Activated T-helper 1 cell treated with Interleukin-2 at 50 U/mL for 16 hours (primary cell): ENCODE results near the gene JAKMIP1.

Experiments
- DNase-seq: peaks from one replicate; pipeline ENCODE4 v3.0.0-alpha.2; 2020; ENCODE audit warnings: low read depth

JAKMIP1 gene

DNA sequence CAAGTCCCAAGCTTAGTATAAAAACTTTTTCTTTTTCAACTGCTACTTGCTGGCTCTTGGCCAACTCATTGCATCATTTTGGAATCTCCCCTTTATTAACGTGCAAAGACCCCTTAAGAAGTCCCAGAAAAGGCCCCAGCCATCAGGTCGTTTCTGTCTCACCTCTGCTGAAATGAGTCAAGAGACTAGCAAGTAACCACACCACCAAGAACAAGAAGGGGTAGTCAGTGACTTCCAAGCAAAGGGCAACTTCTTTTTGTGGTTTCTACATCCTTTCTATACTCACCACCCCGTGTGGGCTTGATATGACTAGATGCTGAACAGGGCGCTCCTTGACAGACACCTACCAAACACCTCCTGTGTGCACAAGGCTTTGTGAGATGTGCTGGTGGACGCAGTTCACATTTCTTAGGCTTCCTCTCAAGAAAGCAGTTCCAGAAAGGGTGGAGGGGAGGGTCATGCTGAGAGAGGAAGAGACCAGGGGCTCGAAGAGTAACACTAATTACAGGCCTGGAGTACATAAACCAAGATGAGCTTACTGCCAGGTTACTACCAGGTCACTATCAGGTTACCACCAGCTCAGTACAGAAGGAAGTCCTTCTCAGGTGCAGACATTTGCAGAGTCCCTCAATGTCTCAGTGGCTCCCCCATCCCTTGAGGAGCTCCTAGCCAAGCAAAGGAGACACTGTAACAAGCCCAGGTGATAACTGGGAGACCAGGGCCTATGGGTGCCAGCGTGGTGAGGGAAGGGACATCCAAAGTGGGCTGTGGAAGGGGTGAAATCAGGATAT lies 19.3 kb downstream of the JAKMIP1 start:
- no peak for DNase-seq

DNA sequence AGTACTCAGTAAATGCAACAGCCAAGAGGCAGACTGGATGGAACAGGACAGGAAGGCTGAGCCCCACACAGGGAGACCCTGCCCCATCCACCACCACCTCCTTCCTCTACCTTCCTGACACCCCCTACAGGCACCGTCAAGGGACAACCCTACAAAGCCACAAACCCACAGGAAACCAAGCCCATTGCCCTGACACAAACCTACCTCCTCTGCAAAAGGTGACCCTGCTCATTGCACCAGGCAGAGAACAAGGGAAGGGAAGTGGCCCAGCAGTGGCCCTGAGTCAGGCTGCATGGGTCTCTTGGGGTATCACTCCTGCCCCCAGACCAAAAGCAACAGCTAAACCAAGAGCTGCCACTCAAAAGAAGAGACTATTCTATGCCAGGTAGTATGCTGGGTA lies 21.0 kb downstream of the JAKMIP1 start:
- DNase-seq, result no peak

DNA sequence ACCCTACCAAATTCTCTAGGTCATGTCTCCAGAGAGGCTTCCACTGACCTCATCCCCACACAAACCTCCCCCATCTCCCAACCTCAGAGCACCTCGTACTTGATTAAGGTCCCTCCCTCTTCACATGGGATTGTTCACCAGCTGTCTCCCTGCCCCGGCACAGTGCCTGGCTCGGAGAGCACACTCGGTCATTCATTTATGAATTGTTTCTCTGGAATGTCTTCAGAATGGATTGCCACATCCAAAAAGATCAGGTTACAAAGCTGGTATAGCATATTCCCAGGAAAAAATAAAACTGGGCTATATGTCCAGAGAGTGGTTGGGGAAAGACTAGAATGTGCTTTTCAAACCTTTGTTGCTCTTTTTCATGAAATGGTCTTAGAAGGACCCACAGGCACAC lies 21.6 kb downstream of the JAKMIP1 start:
- no peak for DNase-seq

DNA sequence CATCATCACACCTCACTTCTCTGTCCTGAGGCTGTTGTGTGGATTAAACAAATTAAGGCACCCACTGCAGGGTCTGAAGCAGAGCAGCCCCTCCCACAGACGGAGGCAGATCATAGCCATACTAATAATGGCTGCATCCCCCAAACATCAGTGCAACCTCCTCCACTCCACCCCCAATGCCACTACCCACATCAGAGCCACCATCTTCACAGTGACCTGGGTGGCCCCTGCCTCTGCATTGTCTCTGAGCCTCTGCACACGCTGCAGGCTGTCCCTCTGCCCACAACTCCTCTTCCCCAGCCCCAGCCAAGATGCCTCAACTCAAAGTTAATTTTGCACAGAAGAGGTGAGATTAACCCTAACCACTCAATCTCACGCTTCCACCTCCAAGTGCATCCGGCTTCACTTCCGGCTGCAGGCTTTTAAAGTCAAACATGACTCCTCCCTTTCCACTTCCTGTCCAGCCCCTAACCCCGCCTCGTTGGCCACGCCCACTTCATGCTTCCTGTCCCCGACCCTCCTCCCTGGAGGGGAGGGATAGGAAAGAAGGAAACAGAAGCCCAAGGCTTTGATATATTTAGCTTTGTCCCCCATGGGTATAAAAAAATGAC lies 22.7 kb downstream of the JAKMIP1 start:
- no peak for DNase-seq

DNA sequence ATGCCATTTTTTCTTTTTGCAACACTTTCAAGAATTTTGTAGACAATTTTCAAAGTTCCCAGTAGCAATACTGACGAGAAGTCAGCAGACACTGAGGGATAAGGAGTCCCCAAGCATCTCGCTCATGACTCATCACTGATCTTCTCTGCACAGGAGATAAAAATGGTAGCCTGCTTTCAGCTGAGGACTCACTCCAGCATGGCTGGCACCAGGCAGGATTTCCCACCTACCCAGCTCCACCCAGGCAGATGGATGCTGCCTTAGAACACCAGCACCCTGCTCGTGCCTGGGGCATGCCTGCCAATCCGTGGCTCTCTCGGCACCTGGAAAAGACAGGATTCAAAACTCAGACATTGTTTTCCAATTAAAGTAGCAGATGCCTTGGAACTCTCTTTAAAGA lies 24.9 kb downstream of the JAKMIP1 start:
- DNase-seq, result no peak

DNA sequence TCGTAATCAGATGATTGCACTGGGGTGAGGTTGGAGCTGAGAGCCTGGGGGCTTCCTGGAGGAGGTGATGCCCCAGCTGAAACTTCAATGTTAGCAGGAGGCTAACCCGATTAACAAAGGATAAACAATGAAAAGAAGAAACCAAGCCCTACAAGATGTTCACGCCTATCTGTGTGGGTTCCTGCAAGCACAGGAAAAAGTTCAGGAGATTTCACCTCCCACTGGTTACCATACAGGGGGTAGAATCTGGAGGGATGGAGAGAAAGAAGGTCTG lies 27.5 kb downstream of the JAKMIP1 start:
- no peak for DNase-seq

DNA sequence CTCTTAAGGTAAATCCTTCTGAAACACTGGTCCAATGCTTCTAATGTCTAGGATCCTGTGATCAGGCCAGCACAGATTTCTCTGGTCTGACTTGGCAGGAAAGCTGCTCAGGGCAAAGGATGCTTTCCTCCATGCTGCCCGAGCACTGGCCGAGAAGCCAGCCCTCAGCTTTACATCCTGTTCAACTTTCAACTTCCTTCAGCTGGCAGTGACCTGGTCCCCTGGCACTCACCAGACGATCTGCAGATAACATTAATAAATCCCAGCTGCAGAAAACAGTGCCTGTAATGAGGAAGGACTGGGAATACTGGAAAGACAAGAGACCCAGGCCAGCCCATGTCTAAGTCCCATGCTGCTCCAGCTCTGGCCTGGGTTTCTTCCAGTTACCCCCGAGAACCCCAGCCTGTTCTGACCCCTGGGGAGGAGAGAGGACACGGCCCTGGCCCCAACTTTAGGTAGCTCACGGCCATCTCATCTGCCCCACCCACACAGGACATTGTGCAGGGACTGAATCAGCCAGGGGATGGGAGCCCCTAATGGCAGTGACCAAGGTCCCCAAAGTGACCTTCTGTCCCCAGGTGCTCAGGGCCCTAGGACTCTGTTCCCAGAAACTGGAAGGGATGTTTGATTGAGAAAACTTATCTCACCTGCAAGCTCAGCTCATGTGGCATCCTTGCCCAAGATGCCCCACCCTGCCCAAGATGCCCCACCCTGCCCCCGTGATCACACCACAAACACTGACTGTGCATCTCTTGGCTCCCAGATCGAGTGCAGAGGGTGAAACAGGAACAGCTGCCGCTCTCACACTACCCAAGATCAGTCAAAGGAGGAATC lies 28.0 kb downstream of the JAKMIP1 start:
- no peak for DNase-seq

DNA sequence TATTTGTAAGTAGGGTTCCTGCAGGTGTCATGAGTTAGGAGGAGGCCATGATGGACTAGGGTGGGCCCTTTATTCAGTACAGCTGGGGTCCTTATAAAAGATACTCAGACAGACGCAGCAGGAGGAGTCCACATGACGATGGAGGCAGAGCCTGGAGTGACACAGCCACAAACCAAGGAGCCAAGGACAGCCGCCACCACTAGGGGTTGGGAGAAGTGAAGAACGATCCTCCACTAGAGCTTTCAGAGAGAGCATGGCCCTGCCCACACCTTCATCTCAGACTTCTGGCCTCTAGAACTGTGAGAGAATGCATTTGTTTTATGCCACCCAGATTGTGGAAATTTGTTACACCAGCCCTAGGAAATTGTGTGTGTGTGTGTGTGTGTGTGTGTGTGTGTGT lies 31.1 kb downstream of the JAKMIP1 start:
- DNase-seq, result no peak

DNA sequence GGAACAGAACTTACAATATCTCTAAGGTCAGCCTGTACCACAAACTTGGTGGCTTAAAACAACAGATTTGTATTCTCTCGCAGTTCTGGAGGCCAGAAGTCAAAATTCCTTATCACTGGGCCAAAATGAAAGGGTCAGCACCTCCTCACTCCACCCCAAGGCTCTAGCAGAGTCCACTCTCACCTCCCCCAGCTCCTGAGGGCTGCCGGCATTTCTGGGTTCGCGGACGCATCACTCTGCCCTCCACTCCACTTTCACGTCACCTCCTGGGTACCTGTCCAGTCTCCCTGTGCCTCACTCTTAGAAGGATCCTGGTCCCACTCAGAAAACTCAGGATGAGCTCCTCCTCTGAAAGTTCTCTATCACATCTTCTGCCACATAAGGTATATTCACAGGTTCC lies 34.6 kb downstream of the JAKMIP1 start:
- DNase-seq, result no peak

DNA sequence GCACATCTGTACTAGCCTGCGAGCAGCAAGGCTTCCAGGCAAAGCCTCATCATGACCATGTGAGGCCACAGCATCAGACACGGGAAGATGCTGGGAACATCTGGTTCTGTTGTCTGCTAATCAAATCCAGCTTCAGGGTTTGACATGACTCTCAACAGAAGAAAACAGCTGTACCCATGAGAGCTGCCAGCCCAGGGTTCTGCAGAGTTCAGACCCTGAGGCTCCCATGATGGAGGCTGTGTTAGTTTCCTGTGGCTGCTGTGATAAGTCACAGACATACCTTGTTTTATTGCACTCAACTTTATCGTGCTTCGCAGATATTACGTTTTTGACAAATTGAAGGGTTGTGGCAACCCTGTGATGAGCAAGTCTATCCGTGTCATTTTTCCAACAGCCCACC lies 37.5 kb downstream of the JAKMIP1 start:
- DNase-seq, result no peak

DNA sequence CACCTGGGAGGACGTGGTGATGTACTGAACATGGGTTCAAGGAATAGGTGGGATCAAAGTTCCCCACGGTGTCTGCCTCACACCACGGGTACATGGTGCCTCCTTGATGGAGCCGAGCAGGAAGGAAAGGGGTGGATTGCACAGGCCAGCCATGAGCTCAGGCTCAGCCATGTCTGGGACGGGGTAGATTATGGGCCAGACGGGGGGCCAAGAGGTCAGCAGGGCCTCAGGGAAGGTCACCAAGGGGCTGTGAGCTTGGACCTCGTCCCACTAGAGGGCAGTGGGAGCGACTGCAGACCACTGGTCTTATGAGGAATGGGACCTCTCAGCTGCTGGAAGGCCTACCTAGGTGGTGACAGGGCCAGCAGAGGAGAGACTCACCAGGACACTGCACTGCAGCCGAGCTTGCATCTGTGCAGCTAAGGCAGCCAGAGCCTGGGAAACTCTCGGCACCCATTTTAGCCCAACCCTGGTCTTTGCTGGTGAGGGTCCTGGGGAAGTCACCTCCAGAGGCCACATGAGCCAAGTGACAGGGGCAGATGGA lies 38.4 kb downstream of the JAKMIP1 start:
- DNase-seq, result no peak

DNA sequence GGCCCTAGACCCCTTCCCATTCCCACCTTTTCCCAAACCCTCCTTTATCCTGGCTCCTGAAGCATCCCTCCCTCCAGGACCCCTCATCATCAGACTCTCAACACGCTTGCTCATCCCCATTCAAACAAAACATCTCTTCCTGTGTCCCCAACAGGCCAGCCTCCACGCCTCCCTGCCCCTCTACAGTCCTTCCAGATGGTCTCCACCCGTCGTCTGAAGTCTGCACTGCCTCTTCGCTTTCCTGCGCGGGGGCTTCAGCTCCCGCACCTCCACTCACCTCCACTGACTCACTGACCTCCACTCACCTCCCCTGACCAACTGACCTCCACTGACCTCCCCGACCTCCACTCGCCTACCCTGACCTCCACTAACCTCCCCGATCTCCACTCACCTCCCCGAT lies 39.8 kb downstream of the JAKMIP1 start:
- DNase-seq, result no peak

DNA sequence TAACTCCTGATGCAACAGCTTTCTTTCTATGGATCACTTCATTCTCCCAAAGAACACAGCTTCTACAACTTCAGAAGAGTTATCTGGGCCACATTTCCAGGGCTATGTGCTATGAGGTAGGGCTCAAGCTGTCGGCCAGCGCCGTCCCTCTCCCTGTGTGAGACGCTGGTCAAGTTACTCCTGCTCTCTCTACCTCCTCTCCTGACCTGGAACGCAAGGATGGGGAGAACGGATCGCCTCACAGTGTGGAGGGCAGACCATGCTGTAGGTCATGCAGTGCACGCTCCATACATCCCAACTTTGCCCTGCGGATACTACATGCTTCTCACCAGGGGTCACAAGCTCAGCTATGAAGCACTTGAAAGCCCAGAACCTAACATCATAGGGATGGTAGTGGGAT lies 42.4 kb downstream of the JAKMIP1 start:
- DNase-seq, result no peak

DNA sequence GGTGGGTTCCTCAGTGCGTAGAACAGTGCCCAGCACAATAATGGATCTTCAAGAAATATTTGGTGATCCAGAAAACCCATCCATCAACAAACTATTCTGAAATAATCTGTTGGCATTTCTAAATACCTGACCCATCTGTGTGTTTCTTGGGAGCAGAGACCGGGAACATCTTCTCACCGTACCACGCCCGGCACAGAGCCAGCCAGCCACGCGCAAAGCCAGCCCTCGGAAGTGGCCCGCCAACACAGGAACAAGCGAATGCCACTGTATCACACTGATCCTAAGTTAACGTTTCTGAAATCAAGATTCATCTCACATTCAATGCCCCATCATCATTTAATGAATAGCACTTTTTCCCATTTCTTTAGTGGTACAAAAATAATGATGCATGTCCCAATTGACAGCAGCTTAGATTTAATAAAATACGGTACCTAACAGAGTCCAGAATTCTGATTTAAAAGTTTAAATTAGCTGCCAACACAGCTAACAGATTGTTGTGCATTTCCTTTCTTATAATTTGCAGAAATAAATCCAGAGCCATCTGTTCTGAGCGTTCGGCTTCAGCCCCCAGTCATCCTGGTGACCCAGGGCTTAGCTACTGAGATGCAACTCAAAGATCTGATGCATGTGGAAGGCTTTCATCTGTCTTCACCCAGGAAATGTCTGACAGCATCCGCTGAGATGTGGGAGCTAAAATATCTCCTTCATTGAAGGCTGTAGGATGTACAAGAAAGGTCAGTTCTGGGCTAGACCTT lies 44.2 kb downstream of the JAKMIP1 start:
- DNase-seq, result no peak

DNA sequence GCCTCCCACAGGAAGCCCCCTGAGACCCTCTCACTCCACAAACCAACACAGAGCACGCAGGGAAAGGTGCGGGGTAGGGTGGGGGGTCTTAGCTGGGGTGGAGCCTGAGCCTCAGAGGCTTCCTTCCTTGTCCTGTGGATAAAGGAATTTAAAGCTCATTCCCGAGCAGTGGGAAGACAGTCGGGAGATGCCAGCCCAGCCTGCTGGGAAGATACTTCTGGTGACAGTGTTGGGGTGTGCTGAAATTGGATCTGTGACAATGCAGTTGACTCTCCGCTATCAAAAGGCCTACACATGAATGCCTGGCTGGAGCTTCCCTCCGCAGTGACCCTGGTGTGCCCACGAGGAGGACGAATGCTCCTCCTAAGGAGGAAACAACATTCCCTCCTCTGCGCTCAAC lies 45.5 kb downstream of the JAKMIP1 start:
- no peak for DNase-seq

DNA sequence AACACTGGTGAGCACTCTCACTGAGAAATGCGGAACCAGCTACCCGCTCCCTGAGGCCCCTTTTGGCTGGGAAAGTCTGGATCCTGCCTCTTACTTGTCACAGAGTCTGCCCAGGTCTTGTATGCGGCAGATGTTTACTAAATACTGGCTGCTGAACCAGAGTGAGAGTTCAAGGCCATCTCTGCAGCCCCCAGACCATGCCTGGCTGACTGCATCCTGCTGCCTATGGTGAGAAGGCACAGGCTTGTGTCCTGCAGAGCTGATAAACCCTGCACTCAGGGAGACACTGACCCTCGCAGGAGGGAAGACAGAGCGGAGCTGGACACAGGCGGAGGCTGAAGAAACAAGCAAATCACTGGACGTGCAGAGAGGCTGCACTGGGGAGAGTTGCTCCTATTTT lies 46.5 kb downstream of the JAKMIP1 start:
- DNase-seq, result no peak

DNA sequence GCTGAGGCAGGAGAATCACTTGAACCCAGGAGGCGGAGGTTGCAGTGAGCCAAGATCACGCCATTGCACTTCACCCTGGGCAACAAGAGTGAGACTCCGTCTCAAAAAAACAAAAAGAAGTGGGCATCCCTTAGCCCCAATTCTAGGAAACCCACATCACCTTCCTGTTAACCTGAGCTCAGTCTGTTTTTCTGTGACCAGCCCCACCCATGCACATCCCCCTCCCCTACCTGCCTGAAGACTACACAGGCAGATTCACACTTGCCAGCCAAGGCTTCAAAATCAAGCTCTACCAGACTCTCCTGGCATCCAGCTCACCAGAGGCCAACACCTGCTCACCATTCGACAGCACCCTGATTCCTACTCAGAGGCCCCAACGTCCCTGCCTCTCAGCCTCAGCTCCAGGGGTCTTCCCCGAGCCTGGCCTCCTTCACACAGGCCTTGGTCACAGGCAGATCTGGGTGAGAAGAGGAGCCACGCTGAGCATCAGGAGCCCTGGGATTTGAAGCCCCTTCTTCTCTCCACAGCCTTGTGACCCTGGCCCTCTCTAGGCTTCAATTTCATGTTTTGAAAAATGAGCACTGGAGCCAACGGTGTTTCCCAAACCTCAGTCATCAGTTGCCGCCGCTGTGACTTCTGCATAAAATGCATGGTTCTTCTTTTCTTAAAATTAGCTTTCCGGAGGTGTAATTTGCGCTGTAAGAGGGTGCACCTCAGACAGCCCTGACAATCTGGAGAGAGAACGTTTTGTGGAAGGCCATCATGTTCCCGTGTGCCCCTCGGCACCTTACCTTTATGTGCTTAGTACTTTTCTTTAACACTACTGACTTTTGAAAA lies 47.3 kb downstream of the JAKMIP1 start:
- no peak for DNase-seq

DNA sequence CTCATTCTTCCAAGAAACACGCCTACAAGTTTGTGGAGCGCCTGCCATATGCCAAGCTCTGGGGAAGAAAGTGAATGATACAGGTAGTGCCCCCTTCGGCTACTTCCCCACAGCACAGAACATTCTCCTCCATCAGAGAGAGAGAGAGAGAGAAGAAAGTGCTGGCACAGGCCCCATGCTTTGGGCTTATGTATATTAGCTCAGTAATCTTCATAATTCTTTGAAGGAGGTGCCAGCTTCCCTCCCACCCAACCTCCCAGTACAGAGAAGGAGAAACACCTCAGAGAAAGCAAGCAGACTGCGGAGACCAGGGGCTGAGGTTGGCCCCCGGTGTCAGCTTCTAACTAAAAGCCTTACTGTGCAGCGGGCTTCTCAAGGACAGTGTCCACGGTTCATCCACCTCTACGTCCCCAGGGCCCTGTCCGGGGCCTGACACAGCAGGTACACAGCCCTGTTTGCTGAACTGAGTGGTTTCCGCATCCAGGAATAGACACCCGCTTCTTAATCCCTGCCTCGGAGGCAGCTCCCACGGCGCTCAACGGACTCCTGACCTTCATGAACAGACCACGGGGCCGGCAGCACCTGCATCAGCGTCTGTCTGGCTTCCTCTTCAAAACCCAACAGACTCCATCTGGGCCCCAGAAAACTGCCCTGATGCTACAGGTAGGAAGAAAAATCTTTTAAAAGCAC lies 50.2 kb downstream of the JAKMIP1 start:
- DNase-seq, result no peak

DNA sequence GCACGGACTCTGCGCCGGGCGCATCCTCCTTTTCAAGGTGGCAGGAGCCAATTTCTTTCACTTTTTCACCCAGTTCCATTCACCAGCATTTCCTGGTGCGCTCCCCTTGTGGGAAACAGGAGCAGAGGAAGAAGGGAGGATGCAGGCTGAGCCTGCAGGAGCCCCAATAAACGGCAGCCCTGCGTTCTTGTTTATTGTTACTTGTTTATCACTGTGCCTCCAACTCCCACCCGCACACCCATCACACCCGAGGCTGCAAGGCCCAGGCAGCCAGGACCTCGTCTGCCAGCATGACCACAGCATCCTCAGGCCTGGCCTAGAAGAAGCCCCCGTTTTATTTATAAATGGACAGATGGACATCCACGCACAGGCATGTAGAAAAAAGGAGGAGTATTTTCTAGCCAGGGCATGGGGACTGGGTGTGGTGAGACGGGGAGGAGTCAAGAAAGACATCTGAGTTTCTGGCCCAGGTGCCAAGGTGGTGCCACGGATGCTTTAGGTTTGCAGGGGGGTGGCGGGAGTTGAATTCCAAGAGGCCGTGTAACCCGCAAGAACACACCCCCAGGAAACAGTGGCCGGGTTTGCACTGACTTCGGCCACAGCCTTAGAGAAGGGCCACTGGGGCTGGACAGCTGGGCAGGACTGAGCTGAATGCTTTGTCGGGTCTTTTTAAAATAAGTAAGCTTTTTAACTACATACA lies 51.7 kb downstream of the JAKMIP1 start:
- no peak for DNase-seq

DNA sequence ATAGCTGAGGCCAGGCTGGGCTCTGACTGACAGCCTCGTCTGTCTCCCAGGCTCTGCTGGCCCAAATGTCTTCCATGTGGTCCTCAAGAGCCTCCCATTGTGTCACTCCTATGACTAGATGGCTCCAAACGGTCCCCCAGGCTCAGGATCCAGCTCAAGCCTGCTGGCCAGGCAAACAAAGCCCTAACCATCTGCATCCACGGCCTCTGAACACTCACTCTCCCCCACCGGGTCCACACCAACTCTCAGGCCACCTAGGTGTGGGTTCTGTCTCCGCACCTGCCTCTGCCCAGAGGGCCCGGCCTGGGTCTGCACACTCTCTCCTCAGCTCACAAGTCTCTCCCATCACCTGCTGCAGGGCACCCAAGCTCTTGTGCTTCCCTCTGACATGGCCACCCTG lies 52.9 kb downstream of the JAKMIP1 start:
- DNase-seq, result no peak
